HEK293 (cell line): ENCODE results near the gene UBIAD1.
A peak's percentile ranks its signal among the peaks of the same experiment; 100 is the strongest.

Experiments used
- GLIS1 ChIP-seq: fragments of 450-650 bp; formaldehyde crosslinking; IDR thresholded peaks from 2 replicates; pipeline ENCODE4 v1.5.1; 2016; ENCODE audit warnings: missing biosample characterization, missing genetic modification characterization
- IKZF3 ChIP-seq: fragments of 450-650 bp; IDR thresholded peaks from 2 replicates; pipeline ENCODE4 v1.5.0; 2018; ENCODE audit warnings: missing biosample characterization, mild to moderate bottlenecking, missing genetic modification characterization, moderate library complexity
- KLF10 ChIP-seq: fragments of 450-650 bp; IDR thresholded peaks from 2 replicates; pipeline ENCODE4 v1.5.1; 2018; ENCODE audit warnings: missing biosample characterization, mild to moderate bottlenecking, missing genetic modification characterization
- KLF16 ChIP-seq: fragments of 450-650 bp; formaldehyde crosslinking; IDR thresholded peaks from 2 replicates; pipeline ENCODE4 v1.5.1; 2017; ENCODE audit warnings: missing biosample characterization, missing genetic modification characterization
- KLF9 ChIP-seq: fragments of 450-650 bp; formaldehyde crosslinking; IDR thresholded peaks from 2 replicates; pipeline ENCODE4 v1.5.1; 2016; ENCODE audit warnings: missing biosample characterization, missing genetic modification characterization, low read depth
- MEIS1 ChIP-seq: sonication (generic); formaldehyde crosslinking; IDR thresholded peaks from 2 replicates; pipeline ENCODE4 v1.8.1; 2022; ENCODE audit warnings: missing genetic modification reagents, mild to moderate bottlenecking, borderline replicate concordance
- MYNN ChIP-seq: fragments of 450-650 bp; formaldehyde crosslinking; IDR thresholded peaks from 2 replicates; pipeline ENCODE4 v1.5.1; 2016; ENCODE audit warnings: missing biosample characterization, missing genetic modification characterization, borderline replicate concordance
- OSR2 ChIP-seq: fragments of 450-650 bp; formaldehyde crosslinking; IDR thresholded peaks from 2 replicates; pipeline ENCODE4 v1.5.1; 2016; ENCODE audit warnings: missing biosample characterization, missing genetic modification characterization
- SALL2 ChIP-seq: fragments of 450-650 bp; formaldehyde crosslinking; IDR thresholded peaks from 2 replicates; pipeline ENCODE4 v1.5.0; 2017; ENCODE audit warnings: missing biosample characterization, mild to moderate bottlenecking, missing genetic modification characterization, borderline replicate concordance
- WT1 ChIP-seq: fragments of 450-650 bp; formaldehyde crosslinking; IDR thresholded peaks from 2 replicates; pipeline ENCODE4 v1.5.1; 2016; ENCODE audit warnings: missing biosample characterization, missing genetic modification characterization
- ZBTB48 ChIP-seq: fragments of 450-650 bp; formaldehyde crosslinking; IDR thresholded peaks from 2 replicates; pipeline ENCODE4 v1.5.1; 2016; ENCODE audit warnings: missing biosample characterization, missing genetic modification characterization
- ZBTB49 ChIP-seq: fragments of 450-650 bp; formaldehyde crosslinking; IDR thresholded peaks from 2 replicates; pipeline ENCODE4 v1.5.1; 2016; ENCODE audit warnings: missing biosample characterization, missing genetic modification characterization, low read depth
- ZFHX2 ChIP-seq: fragments of 450-650 bp; formaldehyde crosslinking; conservative IDR thresholded peaks from 2 replicates; pipeline ENCODE4 v1.5.1; 2016; ENCODE audit warnings: missing biosample characterization, missing genetic modification characterization
- ZNF112 ChIP-seq: fragments of 450-650 bp; formaldehyde crosslinking; IDR thresholded peaks from 2 replicates; pipeline ENCODE4 v1.5.0; 2017; ENCODE audit warnings: missing biosample characterization, missing genetic modification characterization
- ZNF148 ChIP-seq: fragments of 450-650 bp; formaldehyde crosslinking; IDR thresholded peaks from 2 replicates; pipeline ENCODE4 v1.5.0; 2017; ENCODE audit warnings: missing biosample characterization, missing genetic modification characterization, borderline replicate concordance
- ZNF19 ChIP-seq: fragments of 450-650 bp; formaldehyde crosslinking; IDR thresholded peaks from 2 replicates; pipeline ENCODE4; 2016; ENCODE audit warnings: missing biosample characterization, missing genetic modification characterization, low read depth
- ZNF211 ChIP-seq: fragments of 450-650 bp; formaldehyde crosslinking; IDR thresholded peaks from 2 replicates; pipeline ENCODE4 v1.5.1; 2016; ENCODE audit warnings: low read depth, missing biosample characterization, missing genetic modification characterization
- ZNF23 ChIP-seq: fragments of 450-650 bp; formaldehyde crosslinking; IDR thresholded peaks from 2 replicates; pipeline ENCODE4 v1.5.1; 2016; ENCODE audit warnings: missing biosample characterization, missing genetic modification characterization, borderline replicate concordance
- ZNF248 ChIP-seq: fragments of 450-650 bp; formaldehyde crosslinking; IDR thresholded peaks from 2 replicates; pipeline ENCODE4 v1.5.1; 2017; ENCODE audit warnings: missing biosample characterization, missing genetic modification characterization
- ZNF280C ChIP-seq: fragments of 450-650 bp; formaldehyde crosslinking; IDR thresholded peaks from 2 replicates; pipeline ENCODE4 v1.5.1; 2016; ENCODE audit warnings: missing biosample characterization, missing genetic modification characterization
- ZNF37A ChIP-seq: fragments of 450-650 bp; IDR thresholded peaks from 2 replicates; pipeline ENCODE4 v1.5.1; 2018; ENCODE audit warnings: missing biosample characterization, missing genetic modification characterization
- ZNF426 ChIP-seq: fragments of 450-650 bp; formaldehyde crosslinking; IDR thresholded peaks from 2 replicates; pipeline ENCODE4 v1.5.1; 2017; ENCODE audit warnings: missing biosample characterization, missing genetic modification characterization, mild to moderate bottlenecking, inconsistent platforms, moderate library complexity
- ZNF433 ChIP-seq: fragments of 450-650 bp; formaldehyde crosslinking; IDR thresholded peaks from 2 replicates; pipeline ENCODE4 v1.5.1; 2016; ENCODE audit warnings: missing biosample characterization, missing genetic modification characterization, low read depth
- ZNF473 ChIP-seq: fragments of 450-650 bp; formaldehyde crosslinking; IDR thresholded peaks from 2 replicates; pipeline ENCODE4 v1.5.1; 2017; ENCODE audit warnings: missing biosample characterization, missing genetic modification characterization
- ZNF518A ChIP-seq: fragments of 450-650 bp; formaldehyde crosslinking; conservative IDR thresholded peaks from 2 replicates; pipeline ENCODE4 v1.5.1; 2016; ENCODE audit warnings: low read depth, missing biosample characterization, missing genetic modification characterization
- ZNF768 ChIP-seq: fragments of 450-650 bp; formaldehyde crosslinking; IDR thresholded peaks from 2 replicates; pipeline ENCODE4 v1.5.1; 2018; ENCODE audit warnings: missing biosample characterization, mild to moderate bottlenecking, missing genetic modification characterization
- ZNF791 ChIP-seq: fragments of 450-650 bp; formaldehyde crosslinking; IDR thresholded peaks from 2 replicates; pipeline ENCODE4 v1.5.1; 2016; ENCODE audit warnings: missing biosample characterization, missing genetic modification characterization
- ZNF843 ChIP-seq: fragments of 450-650 bp; formaldehyde crosslinking; IDR thresholded peaks from 2 replicates; pipeline ENCODE4 v1.5.1; 2016; ENCODE audit warnings: missing biosample characterization, missing genetic modification characterization
- ZSCAN23 ChIP-seq: fragments of 450-650 bp; formaldehyde crosslinking; IDR thresholded peaks from 2 replicates; pipeline ENCODE4 v1.5.1; 2016; ENCODE audit warnings: missing biosample characterization, missing genetic modification characterization

UBIAD1 gene

GRCh38 chr1:11298390-11299224, 25.6 kb downstream of the UBIAD1 start (continued):
- TF ChIP-seq ZNF518A (peak; percentile 87), ZNF791 (no peak), KLF9 (no peak), ZNF19 (0 out of 2 replicates have a peak, but pooled peaks have one; percentile 22), ZNF426 (tag by site-specific recombination) (peak; percentile 86), GLIS1 (no peak), ZSCAN23 (tag by site-specific recombination) (no peak), IKZF3 (tag by site-specific recombination) (no peak), ZNF280C (tag by site-specific recombination) (no peak), ZNF248 (no peak), ZNF112 (no peak), ZNF37A (tag by site-specific recombination) (no peak), ZBTB49 (tag by site-specific recombination) (no peak), MYNN (tag by site-specific recombination) (no peak), ZNF211 (no peak), MEIS1 (CRISPR knock-in tag) (no peak), OSR2 (tag by site-specific recombination) (no peak), ZNF768 (tag by site-specific recombination) (no peak), ZNF23 (no peak), KLF10 (tag by site-specific recombination) (no peak), ZNF433 (tag by site-specific recombination) (no peak), SALL2 (tag by site-specific recombination) (no peak), ZNF843 (tag by site-specific recombination) (no peak), ZFHX2 (tag by site-specific recombination) (no peak), ZNF148 (tag by site-specific recombination) (no peak), ZNF473 (tag by site-specific recombination) (no peak), WT1 (no peak), ZBTB48 (no peak), KLF16 (tag by site-specific recombination) (no peak)
